Neural crest cell (in vitro differentiated cells): ENCODE measurements around the gene DNAJC25. TPM values are rescaled to one million over a fixed set of nuclear protein-coding genes. Genes with fewer than 3 reads are reported as not detected.

ENCODE experiments used
- DNase-seq: peaks from one replicate; pipeline ENCODE4 v3.0.0; 2021; ENCODE audit warnings: low read depth, mixed read lengths, low spot score
- H3K27ac Mint-ChIP-seq: one replicate; pipeline ENCODE4 v1.8.0; 2021; ENCODE audit warnings: mild to moderate bottlenecking, mixed read lengths; ENCODE audit not compliant: unreplicated experiment
- H3K27me3 Mint-ChIP-seq: 2 replicates; pipeline ENCODE4 v1.8.0; 2021; ENCODE audit warnings: low read depth, mild to moderate bottlenecking, mixed read lengths
- H3K36me3 Mint-ChIP-seq: 2 replicates; pipeline ENCODE4 v1.8.0; 2021; ENCODE audit warnings: low read depth, mild to moderate bottlenecking, mixed read lengths
- H3K4me1 Mint-ChIP-seq: 2 replicates; pipeline ENCODE4 v1.8.0; 2021; ENCODE audit warnings: mixed read lengths
- H3K4me3 Mint-ChIP-seq: one replicate; pipeline ENCODE4 v1.8.0; 2021; ENCODE audit warnings: mild to moderate bottlenecking, mixed read lengths
- H3K9me3 Mint-ChIP-seq: 2 replicates; pipeline ENCODE4 v1.8.0; 2021; ENCODE audit warnings: mixed read lengths
- CTCF ChIP-seq: fragments of 200-600 bp; sonication (generic); conservative IDR thresholded peaks from 2 replicates; pipeline ENCODE4 v1.5.0; 2021; ENCODE audit warnings: antibody characterized with exemption, mild to moderate bottlenecking
- total RNA-seq: library from RNA; stranded (reverse); gene quantifications from 2 replicates; pipeline ENCODE4 v1.2.1, GENCODE V29; 2021

DNAJC25 gene
- total RNA-seq, 1 donor from 2014 or later = 6.3 TPM

GRCh38 chr9:111630182-111630963 lies 761 bp upstream of the DNAJC25 start:
- DNase-seq = no peak
- peaks cover 7% of the 10 kb centered on the region for H3K36me3 Mint-ChIP-seq
- peak overlapping the region; percentile 99 for H3K4me3 Mint-ChIP-seq
- no peak for TF ChIP-seq CTCF
- H3K9me3 Mint-ChIP-seq = no peaks in the 10 kb centered on the region
- peaks cover 2% of the 10 kb centered on the region for H3K27me3 Mint-ChIP-seq
- peak overlapping the region; percentile 97 for H3K27ac Mint-ChIP-seq
- peaks cover 39% of the 10 kb centered on the region for H3K4me1 Mint-ChIP-seq

DNA sequence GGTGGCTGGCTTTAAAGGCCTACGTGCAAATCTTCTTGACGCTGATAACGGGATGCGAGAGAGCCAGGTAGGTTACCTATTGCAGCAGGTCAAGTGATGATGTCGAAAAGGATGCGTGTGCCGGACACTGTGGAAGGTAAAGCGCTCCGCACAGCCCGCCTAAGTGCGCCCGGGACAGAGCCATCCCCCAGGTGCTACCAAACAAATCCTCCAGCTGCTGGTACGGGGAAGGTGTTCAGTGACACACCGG lies 245 bp upstream of the DNAJC25 start:
- H3K27me3 Mint-ChIP-seq = peaks cover 2% of the 10 kb centered on the region

DNA sequence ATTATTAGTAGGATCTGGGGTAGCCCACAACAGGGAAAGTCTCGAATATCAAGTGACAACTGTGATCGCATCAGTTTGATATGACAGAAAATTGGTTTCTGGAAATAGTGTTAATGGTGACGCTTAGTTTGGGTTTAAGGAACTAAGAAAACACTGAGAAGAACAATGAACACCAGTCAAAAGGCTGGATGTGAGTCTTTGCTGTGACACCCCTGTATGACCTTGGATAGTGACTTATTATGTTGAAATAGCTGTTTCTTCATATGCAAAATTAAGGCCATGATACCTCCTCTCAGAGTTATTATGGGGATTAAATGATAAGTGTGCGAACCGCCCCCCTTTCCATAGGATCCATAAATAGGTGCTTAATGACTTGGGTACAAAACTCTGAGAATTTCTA lies 926 bp downstream of the DNAJC25 start:
- peak overlapping the region; percentile 94 for H3K4me3 Mint-ChIP-seq
- H3K9me3 Mint-ChIP-seq = no peaks in the 10 kb centered on the region
- TF ChIP-seq CTCF = no peak
- peak overlapping the region; percentile 96 for H3K27ac Mint-ChIP-seq
- H3K36me3 Mint-ChIP-seq = peaks cover 7% of the 10 kb centered on the region
- peaks cover 2% of the 10 kb centered on the region for H3K27me3 Mint-ChIP-seq
- no peak for DNase-seq
- H3K4me1 Mint-ChIP-seq = peaks cover 39% of the 10 kb centered on the region

More for the DNA sequence above, 245 bp upstream of the DNAJC25 start:
- Mint-ChIP-seq H3K4me1 (peaks cover 39% of the 10 kb centered on the region), H3K4me3 (peak overlapping the region; percentile 99), H3K9me3 (no peaks in the 10 kb centered on the region), H3K27ac (peak overlapping the region; percentile 97), H3K36me3 (peaks cover 7% of the 10 kb centered on the region)
- DNase-seq = no peak
- no peak for TF ChIP-seq CTCF

DNA sequence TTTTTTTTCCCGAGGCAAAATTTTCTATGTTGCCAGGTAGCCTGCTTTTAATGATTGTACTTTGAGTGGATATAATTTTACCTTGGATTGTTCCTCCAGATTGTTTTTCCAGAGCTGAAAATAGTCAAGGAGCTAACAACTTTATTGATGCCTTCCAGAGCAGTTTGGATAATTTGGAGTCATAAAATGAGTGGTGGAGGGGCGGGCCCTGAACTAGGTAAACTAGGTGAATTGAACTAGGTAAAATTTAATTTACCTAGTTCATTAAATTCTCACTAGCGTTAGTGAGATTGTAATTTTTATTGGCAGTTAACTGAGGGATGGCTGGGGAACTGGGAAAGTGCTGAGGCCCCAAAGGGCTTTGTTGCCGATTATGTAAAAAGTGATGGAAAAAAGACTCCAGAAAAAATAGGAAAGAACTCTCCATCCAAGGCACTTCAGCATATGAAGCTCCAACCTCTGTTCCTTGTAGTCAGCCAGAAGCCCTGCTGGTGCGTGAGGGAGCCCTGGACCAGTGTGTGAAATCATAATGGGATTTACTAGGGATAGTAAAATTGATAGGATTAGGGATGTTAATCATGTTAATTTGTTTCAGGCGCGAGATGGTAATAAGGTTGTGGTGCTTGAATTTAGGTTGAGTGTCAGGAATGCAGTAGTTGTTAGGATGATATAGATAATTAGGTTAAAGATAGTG lies 1.7 kb downstream of the DNAJC25 start:
- H3K36me3 Mint-ChIP-seq = peaks cover 7% of the 10 kb centered on the region
- no peaks in the 10 kb centered on the region for H3K9me3 Mint-ChIP-seq
- no peak for TF ChIP-seq CTCF
- DNase-seq = no peak
- peaks cover 39% of the 10 kb centered on the region for H3K4me1 Mint-ChIP-seq
- H3K27me3 Mint-ChIP-seq = peaks cover 2% of the 10 kb centered on the region
- peak overlapping the region; percentile 94 for H3K4me3 Mint-ChIP-seq
- no peak overlapping the region for H3K27ac Mint-ChIP-seq

DNA sequence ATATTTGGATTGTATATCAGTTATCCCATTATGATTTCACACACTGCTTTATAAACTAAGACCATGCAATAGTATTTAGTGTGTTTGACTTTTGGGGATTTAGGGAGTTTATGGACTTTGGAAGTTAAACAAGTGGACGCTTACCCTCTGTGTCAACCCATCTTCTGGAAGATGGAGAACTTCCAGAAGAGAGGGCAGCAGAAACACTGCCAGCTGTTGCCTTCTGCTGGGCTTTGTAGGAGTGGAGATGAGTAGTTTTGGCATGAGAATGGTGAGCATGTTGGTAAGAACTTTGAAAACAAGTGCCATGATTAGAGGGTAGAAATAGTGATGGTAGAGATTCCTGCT lies 2.2 kb downstream of the DNAJC25 start:
- Mint-ChIP-seq H3K27me3 (peaks cover 2% of the 10 kb centered on the region), H3K9me3 (no peaks in the 10 kb centered on the region), H3K4me3 (peak overlapping the region; percentile 94)

More for the DNA sequence above, 2.2 kb downstream of the DNAJC25 start:
- Mint-ChIP-seq H3K27ac (no peak overlapping the region), H3K36me3 (peaks cover 7% of the 10 kb centered on the region), H3K4me1 (peaks cover 39% of the 10 kb centered on the region)
- no peak for DNase-seq
- no peak for TF ChIP-seq CTCF
